Psoas muscle (tissue), 8 donors: ENCODE results near the gene TMEM253. TPM values are rescaled to one million over a fixed set of nuclear protein-coding genes. Genes with fewer than 3 reads are reported as not detected.

Source experiments
- ATAC-seq, 4 donors: fragments of 200-7000 bp; cut with Tn5 transposase; one replicate each; pipeline ENCODE4 v1.9.1; 2020; ENCODE audit warnings: moderate library complexity in 3 of 4, mild to moderate bottlenecking in 2 of 4
- DNase-seq, 2 donors: peaks; one replicate each; pipeline ENCODE4 v3.0.0-alpha.2; 2020
- H3K27ac ChIP-seq: fragments of 200-600 bp; one replicate; pipeline ENCODE4 v1.8.0; 2022
- H3K27me3 ChIP-seq, 3 donors: fragments of 200-600 bp in 1 of 3; one replicate each; pipeline versions ENCODE4 v1.6.1 to v1.8.0; 2013 to 2022; ENCODE audit warnings: low read length in 2 of 3, mild to moderate bottlenecking in 2 of 3, moderate library complexity in 1 of 3; ENCODE audit not compliant: insufficient read depth in 3 of 3
- H3K36me3 ChIP-seq, 2 donors: fragments of 200-600 bp in 1 of 2; one replicate each; pipeline versions ENCODE4 v1.6.1 to v1.8.0; 2013 to 2022; ENCODE audit warnings: low read depth in 1 of 2, mild to moderate bottlenecking in 1 of 2, moderate library complexity in 1 of 2; ENCODE audit not compliant: insufficient read depth in 1 of 2
- H3K4me1 ChIP-seq: fragments of 200-600 bp; one replicate; pipeline ENCODE4 v1.8.0; 2022
- H3K4me3 ChIP-seq: fragments of 200-600 bp; one replicate; pipeline ENCODE4 v1.8.0; 2022; ENCODE audit warnings: mild to moderate bottlenecking
- H3K9me3 ChIP-seq: fragments of 200-600 bp; one replicate; pipeline ENCODE4 v1.8.0; 2022
- WGBS, 3 donors: extraction: QIAGEN DNeasy Blood & Tissue Kit; methylation state at CpG; one replicate each; pipeline versions ENCODE4 v1.1.6 to v1.1.7; 2013; 5-methylcytosine and 5-hydroxymethylcytosine counted together
- intact Hi-C, 2 donors: fragments of 100-400 bp; cut with DNase I; formaldehyde crosslinking; loops; one replicate each; pipeline versions ENCODE4 v1.11.0 to v1.14.2; 2022
- polyA plus RNA-seq, 3 donors: library from polyadenylated mRNA; stranded (reverse); fragments of 200-250 nt; gene quantifications; one replicate each; pipeline ENCODE4 v1.2.3, GENCODE V29; 2013
- total RNA-seq, 4 donors: library from RNA; stranded (reverse); fragmentation: NEBNext Ultra II Directional in 2 of 4; extraction: Animal tissue kit (Norgen Biotek cat#: 25700) in 2 of 4; gene quantifications; one replicate each; pipeline versions ENCODE4 v1.2.1 to v1.2.4, GENCODE V29; 2021 to 2023
- TF ChIP-seq, protein P1 (sequence below): fragments of 200-600 bp; IDR thresholded peaks from one replicate; pipeline ENCODE4 v1.8.0; 2022; ENCODE audit warnings: antibody characterized with exemption
- donor health status: healthy with polysubstance abuse.
- donor health status: DM: no; HTN: no; CAD: no; lungs with moderate emphysema.
- donor health status: Bipolar disorder and iron deficiency.
- donor health status: healthy.
- donor health status: DM: yes; HTN: yes; CAD: no.
- donor health status: DM: no; HTN: no; CAD: no.
- donor health status: DM: no; HTN: no; CAD: no.
- donor health status: DM: yes; HTN: yes; CAD: no.

The TMEM253 gene
- total and polyA plus RNA-seq, 7 donors: 0.10 to 0.29 (median 0.17) TPM; not detected in 2

DNA sequence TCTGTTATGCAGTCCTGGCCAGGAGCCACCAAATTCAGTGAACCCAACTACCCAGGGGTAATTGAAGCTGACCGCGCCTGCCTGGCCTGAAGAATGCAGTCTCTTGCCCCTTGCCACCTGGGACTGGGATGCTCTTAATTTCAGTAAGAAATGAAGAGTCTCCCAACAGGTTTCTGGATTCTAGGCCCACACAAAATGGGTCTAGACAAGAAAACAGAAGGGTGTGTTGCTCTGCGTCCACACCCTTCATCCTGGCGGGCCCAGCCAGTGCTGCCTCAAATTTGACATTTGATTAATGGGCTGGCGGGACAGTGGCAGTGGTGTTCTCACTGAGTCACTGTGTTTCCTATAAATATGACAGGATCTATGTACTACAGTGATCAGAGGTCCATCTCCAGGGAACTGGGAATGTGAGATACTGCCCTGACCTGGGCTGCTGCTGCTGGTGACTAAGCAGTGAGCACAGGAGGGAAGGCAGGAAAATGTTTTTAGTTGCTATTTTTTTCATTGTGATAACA lies 6.5 kb downstream of the TMEM253 start:
- Histone ChIP-seq H3K36me3 (no peaks in the 10 kb centered on the region), H3K27me3 (no peaks in the 10 kb centered on the region), H3K4me1 (peaks cover 26% of the 10 kb centered on the region), H3K27ac (peak overlapping the region; percentile 30), H3K4me3 (no peak overlapping the region), H3K9me3 (no peaks in the 10 kb centered on the region)
- no peak for ATAC-seq
- intact Hi-C loops: loop anchor here (5.0 to 10.0 kb wide), 2 partner anchors 250 to 423 kb away; partner anchors contain the start of genes ANG (in 1 of the 2) and RNASE4 (in 1 of the 2)
- TF ChIP-seq, protein P1, sequence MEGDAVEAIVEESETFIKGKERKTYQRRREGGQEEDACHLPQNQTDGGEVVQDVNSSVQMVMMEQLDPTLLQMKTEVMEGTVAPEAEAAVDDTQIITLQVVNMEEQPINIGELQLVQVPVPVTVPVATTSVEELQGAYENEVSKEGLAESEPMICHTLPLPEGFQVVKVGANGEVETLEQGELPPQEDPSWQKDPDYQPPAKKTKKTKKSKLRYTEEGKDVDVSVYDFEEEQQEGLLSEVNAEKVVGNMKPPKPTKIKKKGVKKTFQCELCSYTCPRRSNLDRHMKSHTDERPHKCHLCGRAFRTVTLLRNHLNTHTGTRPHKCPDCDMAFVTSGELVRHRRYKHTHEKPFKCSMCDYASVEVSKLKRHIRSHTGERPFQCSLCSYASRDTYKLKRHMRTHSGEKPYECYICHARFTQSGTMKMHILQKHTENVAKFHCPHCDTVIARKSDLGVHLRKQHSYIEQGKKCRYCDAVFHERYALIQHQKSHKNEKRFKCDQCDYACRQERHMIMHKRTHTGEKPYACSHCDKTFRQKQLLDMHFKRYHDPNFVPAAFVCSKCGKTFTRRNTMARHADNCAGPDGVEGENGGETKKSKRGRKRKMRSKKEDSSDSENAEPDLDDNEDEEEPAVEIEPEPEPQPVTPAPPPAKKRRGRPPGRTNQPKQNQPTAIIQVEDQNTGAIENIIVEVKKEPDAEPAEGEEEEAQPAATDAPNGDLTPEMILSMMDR: no peak
- DNase-seq: no peak
- 46 to 57% (median 48%) methylated on average over 5 of the region's 5 CpGs for WGBS, 3 donors

DNA sequence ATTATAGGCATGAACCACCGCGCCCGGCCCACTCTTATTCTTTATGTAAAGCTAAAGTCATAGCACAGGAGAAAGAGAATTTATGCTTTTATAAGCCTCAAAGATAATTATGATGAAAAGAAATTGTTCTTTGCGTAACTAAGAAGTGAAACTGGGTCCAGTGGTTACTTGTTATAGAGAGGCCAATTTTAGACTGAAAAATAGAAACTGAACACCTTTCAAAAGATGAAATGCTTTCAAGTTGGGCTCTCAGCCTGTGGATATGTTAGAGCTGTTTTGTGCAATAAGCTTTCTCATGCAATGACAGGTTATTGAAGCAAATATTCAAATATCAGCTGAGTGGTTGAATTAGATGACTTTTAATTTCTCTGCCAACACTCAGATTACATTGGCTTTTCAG lies 7.9 kb downstream of the TMEM253 start:
- WGBS, 3 donors: 93 to 94% (median 93%) methylated on average over 4 of the region's 4 CpGs
- Histone ChIP-seq H3K4me1 (peaks cover 20% of the 10 kb centered on the region), H3K27me3 (no peaks in the 10 kb centered on the region), H3K4me3 (no peak overlapping the region), H3K9me3 (no peaks in the 10 kb centered on the region), H3K36me3 (no peaks in the 10 kb centered on the region), H3K27ac (no peak overlapping the region)
- DNase-seq (no peak), ATAC-seq (no peak)
- TF ChIP-seq, protein P1: no peak
- intact Hi-C loops: loop anchor here (5.0 to 10.0 kb wide), 2 partner anchors 251 to 424 kb away; partner anchors contain the start of genes ANG (in 1 of the 2) and RNASE4 (in 1 of the 2)

DNA sequence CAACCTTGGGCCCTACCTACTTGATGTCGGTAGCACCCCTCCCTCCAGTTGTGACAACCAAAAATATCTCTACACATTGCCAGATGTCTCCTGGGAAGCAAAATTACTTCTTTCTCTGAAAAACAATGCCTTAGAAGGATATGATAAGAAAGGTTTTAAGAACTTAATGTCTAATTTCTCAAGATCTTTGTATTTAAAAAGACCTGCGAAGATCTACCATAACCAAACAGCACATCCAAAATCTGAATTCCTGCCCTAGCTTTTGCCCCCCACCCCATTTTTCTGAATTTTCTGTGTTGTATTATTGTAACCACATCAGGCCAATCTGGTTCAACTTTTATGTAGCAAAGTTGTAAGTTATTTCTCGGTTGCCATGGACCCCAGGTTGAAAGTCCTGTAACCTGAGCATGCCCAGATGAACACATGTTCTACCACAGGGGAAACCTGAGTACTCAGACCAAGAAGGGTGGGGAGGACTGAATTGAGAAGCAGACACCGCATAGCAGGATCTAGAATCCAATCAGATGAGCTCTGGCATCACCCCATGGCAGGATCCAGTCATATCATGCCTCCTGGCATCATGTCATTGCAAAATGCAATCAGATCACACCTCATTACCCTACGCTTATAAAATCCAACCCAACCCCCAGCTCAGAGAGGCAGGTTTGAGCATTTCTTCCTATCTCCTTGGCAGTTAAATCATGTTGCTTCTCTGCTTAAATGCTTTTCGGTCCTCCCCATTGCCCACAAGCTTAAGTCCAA lies 8.7 kb downstream of the TMEM253 start:
- Histone ChIP-seq H3K27me3 (no peaks in the 10 kb centered on the region), H3K4me1 (peaks cover 19% of the 10 kb centered on the region), H3K4me3 (no peak overlapping the region), H3K27ac (no peak overlapping the region), H3K9me3 (no peaks in the 10 kb centered on the region), H3K36me3 (no peaks in the 10 kb centered on the region)
- ATAC-seq (no peak), DNase-seq (no peak)
- 51 to 72% (median 66%) methylated on average over 6 of the region's 6 CpGs for WGBS, 3 donors
- intact Hi-C loops: loop anchor here (5.0 to 10.0 kb wide), 2 partner anchors 252 to 425 kb away; partner anchors contain the start of genes ANG (in 1 of the 2) and RNASE4 (in 1 of the 2)
- TF ChIP-seq, protein P1: no peak

DNA sequence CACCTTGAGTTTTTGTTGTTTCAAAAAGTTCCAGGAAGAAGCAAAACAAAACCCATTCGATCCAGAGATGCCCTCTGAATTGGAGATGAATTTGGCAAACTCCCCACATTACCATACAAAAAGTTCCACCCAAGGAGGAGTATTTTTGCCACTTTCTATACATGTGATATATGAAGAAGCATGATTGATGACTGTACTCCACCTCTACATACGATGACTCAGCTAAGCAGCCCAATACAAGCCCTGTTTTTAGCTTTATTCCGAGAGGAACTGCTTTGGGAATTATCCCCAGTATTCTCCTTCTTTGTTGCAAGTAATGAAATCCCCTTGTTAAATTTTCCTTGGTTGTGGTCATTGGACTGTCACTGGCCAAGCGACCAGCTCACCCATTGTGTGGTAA lies 11.4 kb downstream of the TMEM253 start:
- H3K4me1 ChIP-seq: no peaks in the 10 kb centered on the region
- ATAC-seq (no peak), DNase-seq (no peak)
- no peaks in the 10 kb centered on the region for H3K9me3 ChIP-seq
- intact Hi-C loops: no loop called here
- TF ChIP-seq, protein P1: no peak
- no peaks in the 10 kb centered on the region for H3K27me3 ChIP-seq
- no peak overlapping the region for H3K27ac ChIP-seq
- no peak overlapping the region for H3K4me3 ChIP-seq
- WGBS, 3 donors: 77 to 84% (median 79%) methylated on average over 4 of the region's 4 CpGs
- no peaks in the 10 kb centered on the region for H3K36me3 ChIP-seq
